Esophagus (tissue), 2 donors: ENCODE results near the gene TVP23B. TPM values are rescaled to one million over a fixed set of nuclear protein-coding genes. Genes with fewer than 3 reads are reported as not detected.
"Not testable (repeated sequence)": the region's sequence is repeated elsewhere in the genome, so short reads cannot be mapped to it uniquely, and the experiment has no call there.

ENCODE experiments used
- H3K27ac ChIP-seq, 2 donors: one replicate each; pipeline ENCODE4 v1.5.1; 2013; ENCODE audit warnings: low read depth in 2 of 2, mild to moderate bottlenecking in 2 of 2, inconsistent platforms in 1 of 2, low read length in 1 of 2, moderate library complexity in 1 of 2
- H3K27me3 ChIP-seq, 2 donors: one replicate each; pipeline ENCODE4 v1.6.1; 2013; ENCODE audit warnings: low read length in 2 of 2, control low read depth in 1 of 2, mild to moderate bottlenecking in 1 of 2; ENCODE audit not compliant: insufficient read depth in 2 of 2, control insufficient read depth in 1 of 2
- H3K36me3 ChIP-seq, 2 donors: one replicate each; pipeline ENCODE4 v1.6.1; 2013; ENCODE audit warnings: low read length in 1 of 2; ENCODE audit not compliant: control insufficient read depth in 2 of 2, insufficient read depth in 2 of 2
- H3K4me1 ChIP-seq, 2 donors: one replicate each; pipeline ENCODE4 v1.6.1; 2013; ENCODE audit warnings: low read length in 1 of 2; ENCODE audit not compliant: control insufficient read depth in 2 of 2, insufficient read depth in 2 of 2
- H3K4me3 ChIP-seq, 2 donors: one replicate each; pipeline ENCODE4 v1.5.1; 2013; ENCODE audit warnings: low read length in 2 of 2, mild to moderate bottlenecking in 2 of 2, low read depth in 1 of 2, moderate library complexity in 1 of 2
- H3K9me3 ChIP-seq, 2 donors: one replicate each; pipeline ENCODE4 v1.6.1; 2013; ENCODE audit warnings: mild to moderate bottlenecking in 2 of 2, low read depth in 1 of 2, low read length in 1 of 2, moderate library complexity in 1 of 2; ENCODE audit not compliant: control insufficient read depth in 2 of 2, insufficient read depth in 1 of 2
- WGBS, 2 donors: extraction: QIAGEN DNeasy Blood & Tissue Kit; methylation state at CpG; one replicate each; pipeline ENCODE4 v1.1.7; 2013; 5-methylcytosine and 5-hydroxymethylcytosine counted together
- polyA plus RNA-seq, 2 donors: library from polyadenylated mRNA; stranded (reverse); fragments of 200-250 nt; gene quantifications; one replicate each; pipeline ENCODE4 v1.2.3, GENCODE V29; 2013
- donor health status: healthy with polysubstance abuse.
- donor health status: Bipolar disorder and iron deficiency.

TVP23B gene
- polyA plus RNA-seq, 2 donors = 44.5 to 53.2 TPM

DNA sequence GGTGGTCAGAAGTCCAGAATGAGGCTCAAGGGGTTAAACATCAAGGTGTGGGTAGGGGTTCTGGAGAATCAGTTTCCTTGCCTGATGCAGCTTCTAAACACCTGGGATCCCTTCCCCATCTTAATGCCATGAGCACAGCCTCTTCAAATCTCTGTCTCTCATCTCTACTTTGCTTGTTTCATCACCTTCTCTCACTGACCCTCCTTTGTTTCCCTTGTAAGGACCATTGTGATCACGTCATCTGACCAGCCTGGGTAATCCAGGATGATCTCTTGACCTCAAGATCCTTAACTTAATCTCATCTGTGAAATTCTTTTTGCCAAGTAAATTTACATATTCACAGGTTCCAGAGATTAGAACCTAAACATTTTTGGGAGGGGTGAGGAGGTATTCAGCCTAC is 5.0 kb downstream of the TVP23B start:
- H3K9me3 ChIP-seq, H3K36me3 ChIP-seq, H3K27ac ChIP-seq, H3K27me3 ChIP-seq, H3K4me1 ChIP-seq, H3K4me3 ChIP-seq: not testable (repeated sequence)
- 64 to 78% methylated on average over 1 of the region's 1 CpG for WGBS, 2 donors

DNA sequence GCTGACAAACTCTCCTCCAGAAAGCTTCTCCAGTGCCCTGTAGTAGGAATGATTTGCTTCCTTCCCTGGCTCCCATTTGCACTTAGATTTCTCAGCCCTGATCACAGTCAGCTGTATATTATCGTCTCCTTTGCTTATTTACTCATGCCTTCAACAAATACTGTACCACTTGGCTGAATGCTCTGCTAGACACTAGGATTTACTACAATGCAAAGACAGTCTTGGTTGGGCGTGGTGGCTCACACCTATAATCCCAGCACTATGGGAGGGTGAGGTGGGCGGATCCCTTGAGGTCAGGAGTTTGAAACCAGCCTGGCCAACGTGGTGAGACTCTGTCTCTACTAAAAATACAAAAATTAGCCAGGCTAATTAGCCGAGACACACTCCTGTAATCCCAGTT is 5.9 kb downstream of the TVP23B start:
- H3K27ac ChIP-seq = not testable (repeated sequence)
- 60 to 72% methylated on average over 4 of the region's 5 CpGs for WGBS, 2 donors

GRCh38 chr17:18791402-18791801 is 10.4 kb downstream of the TVP23B start:
- not testable (repeated sequence) for H3K4me3 ChIP-seq, H3K27me3 ChIP-seq, H3K36me3 ChIP-seq, H3K27ac ChIP-seq, H3K9me3 ChIP-seq, H3K4me1 ChIP-seq
- WGBS, 2 donors = 60% methylated on average over 1 of the region's 1 CpG; no CpG with 5 or more reads in 1 of the 2 donors

More for the DNA sequence above, 5.9 kb downstream of the TVP23B start:
- H3K4me3 ChIP-seq, H3K9me3 ChIP-seq, H3K27me3 ChIP-seq, H3K4me1 ChIP-seq, H3K36me3 ChIP-seq: not testable (repeated sequence)

- 72 to 73% methylated on average over 4 of the region's 4 CpGs for WGBS, 2 donors
- H3K27me3 ChIP-seq, H3K36me3 ChIP-seq, H3K4me3 ChIP-seq, H3K4me1 ChIP-seq, H3K9me3 ChIP-seq, H3K27ac ChIP-seq: not testable (repeated sequence)
These were observed 13.9 kb downstream of the TVP23B start for GRCh38 chr17:18794841-18795240.

- H3K27me3 ChIP-seq, H3K36me3 ChIP-seq, H3K4me1 ChIP-seq, H3K9me3 ChIP-seq, H3K4me3 ChIP-seq, H3K27ac ChIP-seq: not testable (repeated sequence)
These were observed 15.9 kb downstream of the TVP23B start for GRCh38 chr17:18796887-18797286.

- 76 to 82% methylated on average over 7 of the region's 7 CpGs for WGBS, 2 donors
- H3K4me3 ChIP-seq, H3K4me1 ChIP-seq, H3K27me3 ChIP-seq, H3K36me3 ChIP-seq, H3K27ac ChIP-seq, H3K9me3 ChIP-seq: not testable (repeated sequence)
These were observed 22.7 kb downstream of the TVP23B start for GRCh38 chr17:18803458-18804245.

DNA sequence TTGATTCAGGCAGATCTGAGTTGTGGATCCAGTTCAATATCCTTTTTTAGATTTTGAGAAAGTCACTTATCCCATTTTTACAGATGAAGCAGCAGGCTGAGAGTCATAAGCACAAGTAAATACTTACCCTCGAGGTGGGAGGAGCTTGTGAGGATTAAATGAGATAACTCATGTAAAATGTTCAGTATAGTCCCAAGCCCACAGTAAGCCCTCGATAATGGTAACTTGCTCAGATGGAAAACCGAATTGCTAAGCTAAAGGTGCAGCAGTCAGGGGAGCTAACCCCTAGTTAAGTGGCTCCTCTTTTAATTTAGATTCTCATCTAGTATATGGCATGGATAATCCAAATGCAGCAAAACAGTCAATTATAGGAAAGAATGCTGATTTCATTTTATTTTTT is 34.9 kb downstream of the TVP23B start:
- WGBS, 2 donors = 53 to 60% methylated on average over 3 of the region's 3 CpGs
- H3K36me3 ChIP-seq, H3K9me3 ChIP-seq, H3K27ac ChIP-seq, H3K27me3 ChIP-seq, H3K4me1 ChIP-seq, H3K4me3 ChIP-seq: not testable (repeated sequence)

DNA sequence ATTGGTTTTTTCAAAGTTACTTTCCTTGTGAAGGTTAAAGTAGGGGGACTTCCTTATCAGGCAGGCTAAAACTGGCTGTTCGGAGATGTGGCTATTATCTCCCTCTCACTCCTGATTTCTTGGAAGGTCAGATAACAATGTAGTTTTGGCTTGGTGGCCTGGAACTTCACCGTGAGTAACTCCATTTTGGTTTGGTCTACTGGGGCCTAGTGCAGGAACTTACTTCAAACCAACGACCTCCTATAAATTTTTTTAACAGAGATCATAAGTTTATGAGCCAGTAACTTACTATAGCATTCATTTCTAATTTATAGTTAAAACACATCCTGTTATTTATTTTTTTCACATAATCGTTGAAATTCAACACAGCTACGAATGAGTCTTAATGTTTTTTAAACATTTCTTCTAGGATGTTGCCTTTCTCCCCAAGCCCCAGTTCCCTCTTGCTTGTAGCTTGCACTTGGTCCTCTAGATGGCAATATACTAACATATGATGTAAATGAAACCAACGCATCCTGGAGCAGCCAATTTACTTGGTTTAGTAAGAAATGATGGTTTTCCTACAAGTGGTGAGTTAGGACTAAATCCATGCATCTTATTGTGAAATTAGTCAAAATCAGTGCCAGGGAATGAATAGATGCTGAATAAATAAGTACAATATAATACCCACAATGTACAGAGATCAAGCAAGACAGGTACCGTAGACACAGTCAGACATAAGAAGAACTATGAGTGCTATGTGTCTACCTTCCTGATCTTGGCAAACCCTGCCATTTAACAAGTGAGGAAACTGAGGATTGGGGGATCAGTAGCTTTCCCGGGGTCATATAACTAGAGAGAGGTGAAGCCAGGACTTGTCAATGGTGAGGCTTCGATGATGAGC is 35.7 kb downstream of the TVP23B start:
- H3K27ac ChIP-seq, H3K4me3 ChIP-seq, H3K4me1 ChIP-seq, H3K27me3 ChIP-seq, H3K9me3 ChIP-seq, H3K36me3 ChIP-seq: not testable (repeated sequence)
- 49 to 52% methylated on average over 9 of the region's 9 CpGs for WGBS, 2 donors

GRCh38 chr17:18821430-18821829 is 40.4 kb downstream of the TVP23B start:
- not testable (repeated sequence) for H3K27me3 ChIP-seq, H3K4me3 ChIP-seq, H3K9me3 ChIP-seq, H3K27ac ChIP-seq, H3K4me1 ChIP-seq, H3K36me3 ChIP-seq
- WGBS, 2 donors = 50 to 52% methylated on average over 1 of the region's 3 CpGs

GRCh38 chr17:18827613-18828012 is 46.6 kb downstream of the TVP23B start:
- H3K36me3 ChIP-seq, H3K9me3 ChIP-seq, H3K27ac ChIP-seq, H3K4me3 ChIP-seq, H3K27me3 ChIP-seq, H3K4me1 ChIP-seq: not testable (repeated sequence)
- WGBS, 2 donors = no CpG with 5 or more reads among the region's 1 CpG
